Neural cell (in vitro differentiated cells): Measurements from ENCODE around the gene TMEM174.

Source experiments
- CTCF ChIP-seq: fragments of 450-650 bp; IDR thresholded peaks from 2 replicates; pipeline ENCODE4 v1.5.1; 2014; ENCODE audit warnings: antibody characterized with exemption, mild to moderate bottlenecking, moderate library complexity; ENCODE audit not compliant: poor library complexity, severe bottlenecking
- EP300 ChIP-seq: fragments of 450-650 bp; conservative IDR thresholded peaks from 2 replicates; pipeline ENCODE4 v1.6.1; 2014; ENCODE audit warnings: antibody characterized with exemption, mild to moderate bottlenecking, moderate library complexity; ENCODE audit not compliant: poor library complexity, severe bottlenecking
- EZH2 ChIP-seq: fragments of 200-600, 300-800 bp; shearing (Covaris generic), sonication (generic); IDR thresholded peaks from 2 replicates; pipeline ENCODE4 v1.6.1; 2014; ENCODE audit warnings: antibody characterized with exemption, low read length, borderline replicate concordance, mild to moderate bottlenecking; ENCODE audit not compliant: insufficient read depth, poor library complexity, severe bottlenecking
- MXI1 ChIP-seq: fragments of 450-650 bp; conservative IDR thresholded peaks from 2 replicates; pipeline ENCODE4 v1.6.1; 2014; ENCODE audit warnings: antibody characterized with exemption, mild to moderate bottlenecking; ENCODE audit not compliant: poor library complexity, severe bottlenecking
- POLR2AphosphoS5 ChIP-seq: IDR thresholded peaks from 2 replicates; pipeline ENCODE4 v1.6.1; 2012
- RAD21 ChIP-seq: fragments of 450-650 bp; conservative IDR thresholded peaks from 2 replicates; pipeline ENCODE4 v1.6.1; 2014; ENCODE audit warnings: antibody characterized with exemption, mild to moderate bottlenecking, moderate library complexity
- SMC3 ChIP-seq: fragments of 450-650 bp; conservative IDR thresholded peaks from 2 replicates; pipeline ENCODE4 v1.6.1; 2014; ENCODE audit warnings: antibody characterized with exemption, mild to moderate bottlenecking, moderate library complexity; ENCODE audit not compliant: poor library complexity

GRCh38 chr5:73139485-73139884 is 33.5 kb upstream of the TMEM174 start:
- TF ChIP-seq RAD21 (no peak), SMC3 (no peak), CTCF (no peak), MXI1 (no peak), EZH2 (no peak), EP300 (no peak), POLR2AphosphoS5 (no peak)
